Adrenal gland (tissue), 12 donors: ENCODE measurements around the gene COL2A1. TPM values are rescaled to one million over a fixed set of nuclear protein-coding genes. Genes with fewer than 3 reads are reported as not detected.

Source experiments
- DNase-seq, 7 donors: peaks; one replicate each; pipeline ENCODE4 v3.0.0-alpha.2; 2019 to 2020
- H3K27ac ChIP-seq, 5 donors: fragments of 200-600 bp; sonication (generic) in 4 of 5; 1 replicate in 3 of 5; 2 replicates in 2 of 5; pipeline versions ENCODE4 v1.5.1 to v1.8.0; 2016 to 2020; ENCODE audit warnings: mild to moderate bottlenecking in 1 of 5
- H3K27me3 ChIP-seq: fragments of 200-600 bp; 2 replicates; pipeline ENCODE4 v1.8.0; 2021
- H3K36me3 ChIP-seq, 2 donors: fragments of 200-600 bp; replicated peaks in 1 of 2; 1 replicate in 1 of 2; 2 replicates in 1 of 2; pipeline versions ENCODE4 v1.5.1 to v1.8.0; 2018 to 2022
- H3K4me1 ChIP-seq, 2 donors: fragments of 200-600 bp; replicated peaks in 1 of 2; 1 replicate in 1 of 2; 2 replicates in 1 of 2; pipeline versions ENCODE4 v1.5.1 to v1.8.0; 2018 to 2021
- H3K4me3 ChIP-seq, 4 donors: fragments of 200-600 bp; sonication (generic) in 3 of 4; one replicate each; pipeline ENCODE4 v1.5.1; 2016 to 2018
- H3K9me3 ChIP-seq, 3 donors: fragments of 200-600 bp; sonication (generic) in 1 of 3; replicated peaks in 1 of 3; 1 replicate in 2 of 3; 2 replicates in 1 of 3; pipeline versions ENCODE4 v1.5.1 to v1.8.0; 2016 to 2021
- POLR2A ChIP-seq, 2 donors: fragments of 450-650 bp; IDR thresholded peaks; one replicate each; pipeline ENCODE4 v1.6.1; 2017; ENCODE audit warnings: antibody characterized with exemption in 2 of 2, mild to moderate bottlenecking in 2 of 2, moderate library complexity in 1 of 2
- WGBS, 4 donors: extraction: QIAGEN DNeasy Blood & Tissue Kit in 2 of 4; methylation state at CpG; one replicate each; pipeline versions ENCODE4 v1.1.5 to v1.1.7; 2013 to 2017; 5-methylcytosine and 5-hydroxymethylcytosine counted together
- intact Hi-C, 2 donors: fragments of 100-400 bp; cut with DNase I; formaldehyde crosslinking; loops; one replicate each; pipeline versions ENCODE4 v1.14.1 to v1.15.0; 2022 to 2023
- polyA plus RNA-seq, 3 donors: library from polyadenylated mRNA; stranded (reverse); fragments of 200-250 nt in 2 of 3; fragments of 350-450 nt in 1 of 3; fragmentation: Illumina TruSeq in 1 of 3; extraction: RNeasy Lipid Tissue Mini Kit (QIAGEN cat#74804) in 1 of 3; gene quantifications; one replicate each; pipeline ENCODE4 v1.2.3, GENCODE V29; 2013 to 2014
- total RNA-seq, 9 donors: library from RNA; depleted of rRNA in 4 of 9; stranded (reverse); fragments of >200 nt in 4 of 9; fragments of 120-200 nt in 1 of 9; fragmentation: NEBNext Ultra II Directional in 1 of 9; extraction: Animal tissue kit (Norgen Biotek cat#: 25700) in 1 of 9; gene quantifications; one replicate each; pipeline versions ENCODE4 v1.1.0 to v1.2.4, GENCODE V29; 2013 to 2023
- TF ChIP-seq, protein P1 (sequence below), 6 experiments: fragments of 450-650 bp in 4 of 6; fragments of 200-600 bp in 2 of 6; sonication (generic) in 1 of 6; IDR thresholded peaks; 1 replicate in 5 of 6; 2 replicates in 1 of 6; pipeline versions ENCODE4 v1.5.1 to v1.8.0; 2016 to 2021; ENCODE audit warnings: antibody characterized with exemption in 6 of 6, mild to moderate bottlenecking in 2 of 6, moderate library complexity in 1 of 6
- donor health status: healthy with polysubstance abuse.
- donor health status: Bipolar disorder and iron deficiency.
- donor health status: DM: yes; HTN: yes; CAD: no.
- donor health status: DM: no; HTN: no; CAD: no.
- donor health status: DM: no; HTN: no; CAD: no.
- donor health status: DM: yes; HTN: yes; CAD: no.

COL2A1 gene
- total and polyA plus RNA-seq, 12 donors = 0.07 to 18.2 (median 0.25) TPM; not detected in 3

DNA sequence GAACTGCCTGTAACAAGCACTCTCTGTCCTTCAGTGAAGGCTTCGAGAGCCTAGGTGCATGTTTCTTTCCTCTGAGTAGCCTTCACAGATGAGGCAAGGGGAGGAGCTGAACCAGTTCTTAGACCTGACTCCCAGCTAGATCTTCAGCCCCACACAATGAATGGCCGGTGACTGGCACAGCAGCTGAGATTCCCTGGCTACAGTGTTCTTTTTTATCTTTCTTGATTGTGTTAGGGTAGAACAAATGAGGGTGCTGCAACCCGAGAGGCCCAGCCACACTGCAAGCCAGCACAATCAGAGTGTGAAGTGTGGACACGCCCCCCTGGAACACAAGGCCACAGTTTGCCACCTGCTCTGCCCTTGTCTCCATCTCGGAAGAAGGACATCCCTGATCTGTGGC lies 19.1 kb upstream of the COL2A1 start:
- H3K27ac ChIP-seq = no peak overlapping the region
- TF ChIP-seq, protein P1, sequence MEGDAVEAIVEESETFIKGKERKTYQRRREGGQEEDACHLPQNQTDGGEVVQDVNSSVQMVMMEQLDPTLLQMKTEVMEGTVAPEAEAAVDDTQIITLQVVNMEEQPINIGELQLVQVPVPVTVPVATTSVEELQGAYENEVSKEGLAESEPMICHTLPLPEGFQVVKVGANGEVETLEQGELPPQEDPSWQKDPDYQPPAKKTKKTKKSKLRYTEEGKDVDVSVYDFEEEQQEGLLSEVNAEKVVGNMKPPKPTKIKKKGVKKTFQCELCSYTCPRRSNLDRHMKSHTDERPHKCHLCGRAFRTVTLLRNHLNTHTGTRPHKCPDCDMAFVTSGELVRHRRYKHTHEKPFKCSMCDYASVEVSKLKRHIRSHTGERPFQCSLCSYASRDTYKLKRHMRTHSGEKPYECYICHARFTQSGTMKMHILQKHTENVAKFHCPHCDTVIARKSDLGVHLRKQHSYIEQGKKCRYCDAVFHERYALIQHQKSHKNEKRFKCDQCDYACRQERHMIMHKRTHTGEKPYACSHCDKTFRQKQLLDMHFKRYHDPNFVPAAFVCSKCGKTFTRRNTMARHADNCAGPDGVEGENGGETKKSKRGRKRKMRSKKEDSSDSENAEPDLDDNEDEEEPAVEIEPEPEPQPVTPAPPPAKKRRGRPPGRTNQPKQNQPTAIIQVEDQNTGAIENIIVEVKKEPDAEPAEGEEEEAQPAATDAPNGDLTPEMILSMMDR (IDR thresholded peaks at IDR 0.05) = no peak
- TF ChIP-seq POLR2A (IDR thresholded peaks at IDR 0.05) = no peak
- no peak overlapping the region for H3K4me3 ChIP-seq
- no peaks in the 10 kb centered on the region for H3K27me3 ChIP-seq
- intact Hi-C loops = no loop called here
- H3K36me3 ChIP-seq = no peaks in the 10 kb centered on the region
- no peaks in the 10 kb centered on the region for H3K4me1 ChIP-seq
- 39 to 47% (median 42%) methylated on average over 5 of the region's 5 CpGs for WGBS, 4 donors
- H3K9me3 ChIP-seq = no peaks in the 10 kb centered on the region
- DNase-seq = peak in 1 of 7 donors; percentile 30

DNA sequence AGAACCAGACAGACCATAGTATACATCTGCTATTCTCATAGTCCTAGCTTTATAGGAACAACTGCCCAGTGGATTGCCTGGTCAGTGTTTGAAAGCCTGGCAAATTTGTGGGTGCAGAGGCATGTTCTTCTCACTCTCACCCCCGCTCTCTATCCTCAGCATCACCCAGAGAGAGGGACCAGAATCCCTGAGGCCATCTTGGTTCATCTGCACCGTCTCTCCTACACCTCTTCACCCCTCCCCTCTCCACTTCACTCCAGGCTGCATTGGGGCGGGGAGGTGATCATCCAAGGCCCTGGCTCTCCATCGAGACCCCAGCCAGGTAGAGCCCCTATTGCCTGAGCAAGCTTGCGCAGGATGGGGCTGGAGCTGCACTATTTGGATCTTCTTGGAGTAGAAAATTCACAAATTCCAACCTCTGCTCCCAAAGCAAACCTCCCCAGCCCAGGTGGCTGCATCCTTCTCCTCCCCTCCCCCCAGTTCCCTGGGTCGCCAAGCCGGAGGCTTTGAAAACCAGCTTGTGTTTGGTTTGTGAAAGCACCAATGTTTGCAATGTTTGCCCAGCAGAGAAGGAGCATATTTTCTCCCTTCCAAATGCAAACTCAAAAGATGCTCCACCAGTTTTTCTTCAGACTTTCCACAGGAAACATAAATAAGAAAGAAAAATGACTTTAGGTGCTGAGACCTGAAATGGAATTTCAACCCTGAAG lies 18.6 kb upstream of the COL2A1 start:
- H3K9me3 ChIP-seq = no peaks in the 10 kb centered on the region
- no peak for TF ChIP-seq POLR2A (IDR thresholded peaks at IDR 0.05)
- TF ChIP-seq, protein P1 (IDR thresholded peaks at IDR 0.05) = no peak
- no peak overlapping the region for H3K27ac ChIP-seq
- no peaks in the 10 kb centered on the region for H3K4me1 ChIP-seq
- no peak for DNase-seq
- H3K36me3 ChIP-seq = no peaks in the 10 kb centered on the region
- intact Hi-C loops = no loop called here
- 83 to 92% (median 84%) methylated on average over 7 of the region's 7 CpGs for WGBS, 4 donors
- no peaks in the 10 kb centered on the region for H3K27me3 ChIP-seq
- H3K4me3 ChIP-seq = no peak overlapping the region

DNA sequence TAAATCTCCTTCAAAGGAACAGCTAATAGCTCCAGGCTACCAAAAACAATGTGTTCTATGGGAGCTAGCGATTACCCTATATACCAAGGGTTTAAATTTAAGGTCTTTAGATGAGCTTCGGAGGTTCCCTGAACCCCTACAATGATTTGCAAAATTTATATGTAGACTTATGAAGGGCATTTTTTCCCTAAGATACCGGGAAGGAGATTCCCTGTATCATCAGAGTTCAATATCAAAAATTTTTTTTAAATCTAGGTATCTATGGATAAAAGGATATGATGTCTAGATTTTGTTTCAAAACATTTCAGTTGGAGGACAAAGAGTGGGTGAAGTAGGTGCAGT lies 17.9 kb upstream of the COL2A1 start:
- Histone ChIP-seq H3K4me1 (no peaks in the 10 kb centered on the region), H3K4me3 (no peak overlapping the region), H3K27ac (no peak overlapping the region), H3K36me3 (no peaks in the 10 kb centered on the region), H3K27me3 (no peaks in the 10 kb centered on the region), H3K9me3 (no peaks in the 10 kb centered on the region)
- DNase-seq = no peak
- WGBS, 4 donors = 71 to 85% (median 77%) methylated on average over 3 of the region's 3 CpGs
- TF ChIP-seq POLR2A (IDR thresholded peaks at IDR 0.05) = no peak
- TF ChIP-seq, protein P1 (IDR thresholded peaks at IDR 0.05) = no peak
- intact Hi-C loops = no loop called here

DNA sequence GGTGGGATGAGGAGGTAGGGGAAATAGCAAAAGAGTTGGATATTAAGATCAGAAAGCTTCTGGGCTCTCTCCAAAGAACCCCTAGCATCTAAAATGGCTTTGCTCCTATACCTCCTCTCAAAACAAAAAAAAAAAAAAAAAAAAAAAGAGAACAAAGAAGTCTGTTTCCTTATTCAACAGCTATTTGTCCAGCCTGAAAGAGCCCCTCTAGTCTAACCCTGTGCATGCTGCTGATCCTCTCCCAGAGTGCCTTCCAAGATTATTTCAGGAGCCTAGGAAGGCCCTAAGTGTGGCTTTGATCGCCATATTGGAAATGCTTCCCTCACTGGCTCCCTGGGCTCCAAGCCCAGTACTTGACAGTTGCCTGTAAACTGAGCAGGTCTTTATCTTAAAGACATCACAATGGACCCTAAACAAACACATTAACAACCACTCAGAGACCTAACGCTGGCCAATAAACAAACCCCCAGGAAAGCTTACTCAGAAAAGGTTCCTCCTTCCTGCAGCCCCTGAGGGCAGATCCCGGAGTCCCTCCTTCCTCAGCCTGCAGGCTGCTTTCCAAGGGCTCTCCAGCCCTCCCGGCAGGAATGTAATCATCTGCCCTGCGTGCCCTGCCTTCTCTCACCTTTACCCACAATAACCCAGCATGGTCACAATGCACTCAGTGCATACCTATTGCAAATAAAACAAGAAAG lies 17.4 kb upstream of the COL2A1 start:
- Histone ChIP-seq H3K36me3 (no peaks in the 10 kb centered on the region), H3K4me1 (no peaks in the 10 kb centered on the region), H3K27ac (no peak overlapping the region), H3K27me3 (no peaks in the 10 kb centered on the region), H3K9me3 (no peaks in the 10 kb centered on the region), H3K4me3 (no peak overlapping the region)
- intact Hi-C loops = no loop called here
- no peak for TF ChIP-seq POLR2A (IDR thresholded peaks at IDR 0.05)
- TF ChIP-seq, protein P1 (IDR thresholded peaks at IDR 0.05) = no peak
- 47 to 74% (median 66%) methylated on average over 4 to 5 of the region's 5 CpGs for WGBS, 4 donors
- DNase-seq = no peak
